K562 (cell line): ENCODE results near the gene THAP11.

Source experiments
- ARNT ChIP-seq, 2 experiments: fragments of 450-650 bp; IDR thresholded peaks; 2 replicates each; pipeline ENCODE4 v1.6.1; 2016; ENCODE audit warnings: mild to moderate bottlenecking in 1 of 2
- EP300 ChIP-seq: IDR thresholded peaks from 2 replicates; pipeline ENCODE4 v1.6.1; 2012; ENCODE audit warnings: low read length, improper control_type of control experiment
- HDAC2 ChIP-seq: fragments of 450-650 bp; IDR thresholded peaks from 2 replicates; pipeline ENCODE4 v1.6.1; 2016; ENCODE audit warnings: mild to moderate bottlenecking
- MAZ ChIP-seq, 2 experiments: fragments of 450-650 bp in 1 of 2; sonication (generic) in 1 of 2; formaldehyde crosslinking; IDR thresholded peaks in 1 of 2; conservative IDR thresholded peaks in 1 of 2; 2 replicates each; pipeline versions ENCODE4 v1.4.0 to v1.5.0; 2020; ENCODE audit warnings: mild to moderate bottlenecking in 1 of 2, missing genetic modification reagents in 1 of 2
- POLR2AphosphoS5 ChIP-seq: IDR thresholded peaks from 2 replicates; pipeline ENCODE4 v1.6.1; 2011; ENCODE audit warnings: mild to moderate bottlenecking, low read depth, low read length, moderate library complexity; ENCODE audit not compliant: control insufficient read depth, insufficient read depth
- RBM39 ChIP-seq: fragments of 200-400 bp; formaldehyde crosslinking; optimal IDR thresholded peaks from 2 replicates; pipeline ENCODE3; 2018; ENCODE audit warnings: low read depth, low read length
- RCOR1 ChIP-seq, 2 experiments: IDR thresholded peaks; 2 replicates each; pipeline ENCODE4 v1.6.1; 2012; ENCODE audit warnings: low read depth in 2 of 2, low read length in 2 of 2, borderline replicate concordance in 1 of 2, improper control_type of control experiment in 1 of 2
- ZNF217 ChIP-seq: sonication (generic); formaldehyde crosslinking; IDR thresholded peaks from 2 replicates; pipeline ENCODE4 v1.8.0; 2022; ENCODE audit warnings: mild to moderate bottlenecking, missing genetic modification reagents
- ZNF57 ChIP-seq: fragments of 450-650 bp; formaldehyde crosslinking; IDR thresholded peaks from 2 replicates; pipeline ENCODE4 v1.4.0; 2020; ENCODE audit warnings: mild to moderate bottlenecking, moderate library complexity
- TF ChIP-seq, protein P1 (sequence below), 3 experiments: IDR thresholded peaks in 2 of 3; conservative IDR thresholded peaks in 1 of 3; 2 replicates each; pipeline ENCODE4 v1.5.1; 2011 to 2012; ENCODE audit warnings: low read length in 3 of 3, mild to moderate bottlenecking in 3 of 3, control low read depth in 2 of 3, improper control_type of control experiment in 1 of 3, inconsistent platforms in 1 of 3, low read depth in 1 of 3, mixed read lengths in 1 of 3, moderate library complexity in 1 of 3; ENCODE audit not compliant: insufficient read depth in 2 of 3
- TF ChIP-seq, protein P2 (sequence below): fragments of 250-450 bp; sonication (Bioruptor Pico); IDR thresholded peaks from 2 replicates; pipeline ENCODE4 v1.5.0; 2021; ENCODE audit warnings: mild to moderate bottlenecking, moderate library complexity
- TF ChIP-seq, protein P3 (sequence below): fragments of 450-650 bp; IDR thresholded peaks from 2 replicates; pipeline ENCODE4 v1.7.1; 2018; ENCODE audit warnings: mild to moderate bottlenecking, low read depth; ENCODE audit not compliant: partially characterized antibody

DNA sequence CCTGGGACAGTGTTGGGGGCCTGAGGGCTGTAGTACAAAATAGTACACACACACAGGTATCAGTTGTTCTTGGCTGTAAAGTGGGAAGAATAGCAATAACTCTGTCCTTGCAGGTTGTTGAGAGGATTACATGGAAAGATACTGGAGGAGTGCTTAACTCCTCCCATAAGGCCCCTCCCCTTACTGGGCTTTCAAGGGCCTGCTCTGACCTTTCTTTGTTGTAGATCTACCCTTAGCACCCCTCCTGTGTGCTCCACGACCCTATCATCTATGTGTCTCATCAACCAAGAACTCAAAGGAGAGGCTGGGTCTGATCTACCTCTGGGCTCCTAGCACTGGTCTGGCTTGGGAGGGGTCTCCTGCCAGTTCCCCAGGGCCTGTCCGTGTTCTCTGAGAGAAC lies 22.5 kb downstream of the THAP11 start:
- TF ChIP-seq ZNF217 (no peak), MAZ (CRISPR knock-in tag; conservative IDR thresholded peaks at IDR 0.05 in 1 of 2, IDR thresholded peaks at IDR 0.05 in 1 of 2) (no peak), POLR2AphosphoS5 (no peak), RBM39 (no peak), HDAC2 (no peak), RCOR1 (IDR thresholded peaks at IDR 0.05; ENCODE audit: borderline replicate concordance in 1 of 2, low read depth in 2 of 2, low read length in 2 of 2) (no peak), ARNT (IDR thresholded peaks at IDR 0.05) (no peak), ZNF57 (no peak), EP300 (no peak)
- TF ChIP-seq, protein P1, sequence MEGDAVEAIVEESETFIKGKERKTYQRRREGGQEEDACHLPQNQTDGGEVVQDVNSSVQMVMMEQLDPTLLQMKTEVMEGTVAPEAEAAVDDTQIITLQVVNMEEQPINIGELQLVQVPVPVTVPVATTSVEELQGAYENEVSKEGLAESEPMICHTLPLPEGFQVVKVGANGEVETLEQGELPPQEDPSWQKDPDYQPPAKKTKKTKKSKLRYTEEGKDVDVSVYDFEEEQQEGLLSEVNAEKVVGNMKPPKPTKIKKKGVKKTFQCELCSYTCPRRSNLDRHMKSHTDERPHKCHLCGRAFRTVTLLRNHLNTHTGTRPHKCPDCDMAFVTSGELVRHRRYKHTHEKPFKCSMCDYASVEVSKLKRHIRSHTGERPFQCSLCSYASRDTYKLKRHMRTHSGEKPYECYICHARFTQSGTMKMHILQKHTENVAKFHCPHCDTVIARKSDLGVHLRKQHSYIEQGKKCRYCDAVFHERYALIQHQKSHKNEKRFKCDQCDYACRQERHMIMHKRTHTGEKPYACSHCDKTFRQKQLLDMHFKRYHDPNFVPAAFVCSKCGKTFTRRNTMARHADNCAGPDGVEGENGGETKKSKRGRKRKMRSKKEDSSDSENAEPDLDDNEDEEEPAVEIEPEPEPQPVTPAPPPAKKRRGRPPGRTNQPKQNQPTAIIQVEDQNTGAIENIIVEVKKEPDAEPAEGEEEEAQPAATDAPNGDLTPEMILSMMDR (IDR thresholded peaks at IDR 0.05 in 2 of 3, conservative IDR thresholded peaks at IDR 0.05 in 1 of 3; ENCODE audit: insufficient read depth in 2 of 3, low read depth in 1 of 3, low read length in 3 of 3) = no peak
- TF ChIP-seq, protein P2, sequence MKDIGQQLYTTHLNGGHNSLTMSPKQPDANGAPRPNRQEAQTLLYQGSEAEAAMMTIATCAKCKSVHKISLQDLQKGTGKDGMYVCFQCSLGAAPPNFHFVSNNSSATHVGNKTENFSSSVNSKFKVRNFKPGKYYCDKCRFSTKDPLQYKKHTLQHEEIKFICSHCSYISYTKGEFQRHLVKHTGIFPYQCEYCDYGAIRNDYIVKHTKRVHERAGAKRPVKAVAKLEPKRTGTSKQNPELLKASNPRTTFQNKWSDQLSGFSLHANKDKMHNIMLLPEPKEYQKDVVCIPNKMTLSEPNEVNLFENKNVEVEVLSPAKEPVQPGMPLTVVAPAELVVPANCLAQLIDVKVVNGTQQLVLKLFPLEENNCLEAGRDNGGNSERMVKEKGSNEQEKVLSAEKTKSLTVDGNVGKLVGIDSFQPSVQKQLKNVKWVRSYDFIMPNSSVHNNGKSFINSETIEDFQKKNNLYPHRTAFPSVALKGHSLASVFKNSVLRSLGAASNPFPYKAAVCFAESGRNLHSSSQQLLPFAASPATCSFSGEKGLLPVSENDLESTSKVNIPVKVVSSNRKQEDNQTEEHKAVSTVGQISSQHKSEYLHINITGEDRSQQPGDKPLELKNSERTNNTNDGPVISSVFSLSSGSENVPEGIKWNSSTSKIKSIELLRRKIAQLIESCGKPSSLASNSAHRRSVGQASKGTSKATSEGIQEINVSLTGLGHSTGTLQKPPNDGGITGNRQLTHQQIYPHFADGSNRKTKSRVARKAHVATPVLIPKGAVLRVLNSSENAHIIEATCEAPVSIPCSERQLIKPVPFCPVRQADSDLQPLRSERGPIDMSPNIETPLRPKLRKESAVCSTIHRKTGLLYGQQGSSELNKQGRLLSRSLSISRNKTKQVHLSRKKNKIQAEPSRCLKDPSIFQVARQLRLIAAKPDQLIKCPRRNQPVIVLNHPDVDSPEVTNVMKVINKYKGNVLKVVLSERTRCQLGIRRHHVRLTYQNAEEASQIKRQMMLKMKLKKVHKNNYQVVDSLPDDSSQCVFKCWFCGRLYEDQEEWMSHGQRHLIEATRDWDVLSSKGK (CRISPR knock-in tag) = no peak
- TF ChIP-seq, protein P3, sequence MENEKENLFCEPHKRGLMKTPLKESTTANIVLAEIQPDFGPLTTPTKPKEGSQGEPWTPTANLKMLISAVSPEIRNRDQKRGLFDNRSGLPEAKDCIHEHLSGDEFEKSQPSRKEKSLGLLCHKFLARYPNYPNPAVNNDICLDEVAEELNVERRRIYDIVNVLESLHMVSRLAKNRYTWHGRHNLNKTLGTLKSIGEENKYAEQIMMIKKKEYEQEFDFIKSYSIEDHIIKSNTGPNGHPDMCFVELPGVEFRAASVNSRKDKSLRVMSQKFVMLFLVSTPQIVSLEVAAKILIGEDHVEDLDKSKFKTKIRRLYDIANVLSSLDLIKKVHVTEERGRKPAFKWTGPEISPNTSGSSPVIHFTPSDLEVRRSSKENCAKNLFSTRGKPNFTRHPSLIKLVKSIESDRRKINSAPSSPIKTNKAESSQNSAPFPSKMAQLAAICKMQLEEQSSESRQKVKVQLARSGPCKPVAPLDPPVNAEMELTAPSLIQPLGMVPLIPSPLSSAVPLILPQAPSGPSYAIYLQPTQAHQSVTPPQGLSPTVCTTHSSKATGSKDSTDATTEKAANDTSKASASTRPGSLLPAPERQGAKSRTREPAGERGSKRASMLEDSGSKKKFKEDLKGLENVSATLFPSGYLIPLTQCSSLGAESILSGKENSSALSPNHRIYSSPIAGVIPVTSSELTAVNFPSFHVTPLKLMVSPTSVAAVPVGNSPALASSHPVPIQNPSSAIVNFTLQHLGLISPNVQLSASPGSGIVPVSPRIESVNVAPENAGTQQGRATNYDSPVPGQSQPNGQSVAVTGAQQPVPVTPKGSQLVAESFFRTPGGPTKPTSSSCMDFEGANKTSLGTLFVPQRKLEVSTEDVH = no peak
